Esophagus muscularis mucosa (tissue), 4 donors: ENCODE results near the gene FAAP100.

Source experiments
- CTCF ChIP-seq, 3 experiments: fragments of 200-600 bp in 2 of 3; fragments of 450-650 bp in 1 of 3; sonication (generic) in 2 of 3; IDR thresholded peaks; one replicate each; pipeline ENCODE4 v1.5.1; 2017 to 2019; ENCODE audit warnings: antibody characterized with exemption in 3 of 3, mild to moderate bottlenecking in 2 of 3, moderate library complexity in 1 of 3
- EP300 ChIP-seq: sonication (generic); formaldehyde crosslinking; IDR thresholded peaks from one replicate; pipeline ENCODE4 v1.6.1; 2017; ENCODE audit warnings: antibody characterized with exemption
- POLR2A ChIP-seq: fragments of 450-650 bp; IDR thresholded peaks from one replicate; pipeline ENCODE4 v1.6.1; 2017; ENCODE audit warnings: antibody characterized with exemption, moderate library complexity, mild to moderate bottlenecking, low read depth

- TF ChIP-seq CTCF (IDR thresholded peaks at IDR 0.05) (no peak), POLR2A (no peak), EP300 (no peak)
Observed at GRCh38 chr17:81524039-81524864, 27.9 kb downstream of the FAAP100 start.
